HG03432 (cell line): Measurements from ENCODE around the gene C4orf46.
A peak's percentile ranks its signal among the peaks of the same experiment; 100 is the strongest.

Experiments used
- ATAC-seq: cut with Tn5 transposase; IDR thresholded peaks from one replicate; pipeline ENCODE4 v1.9.1; 2021; ENCODE audit warnings: mild to moderate bottlenecking, moderate library complexity; ENCODE audit not compliant: unreplicated experiment

Gene C4orf46

GRCh38 chr4:158656439-158656838 lies 15.2 kb downstream of the C4orf46 start:
- no peak for ATAC-seq

- ATAC-seq = no peak
These were observed 18.8 kb downstream of the C4orf46 start for GRCh38 chr4:158652920-158653319.

DNA sequence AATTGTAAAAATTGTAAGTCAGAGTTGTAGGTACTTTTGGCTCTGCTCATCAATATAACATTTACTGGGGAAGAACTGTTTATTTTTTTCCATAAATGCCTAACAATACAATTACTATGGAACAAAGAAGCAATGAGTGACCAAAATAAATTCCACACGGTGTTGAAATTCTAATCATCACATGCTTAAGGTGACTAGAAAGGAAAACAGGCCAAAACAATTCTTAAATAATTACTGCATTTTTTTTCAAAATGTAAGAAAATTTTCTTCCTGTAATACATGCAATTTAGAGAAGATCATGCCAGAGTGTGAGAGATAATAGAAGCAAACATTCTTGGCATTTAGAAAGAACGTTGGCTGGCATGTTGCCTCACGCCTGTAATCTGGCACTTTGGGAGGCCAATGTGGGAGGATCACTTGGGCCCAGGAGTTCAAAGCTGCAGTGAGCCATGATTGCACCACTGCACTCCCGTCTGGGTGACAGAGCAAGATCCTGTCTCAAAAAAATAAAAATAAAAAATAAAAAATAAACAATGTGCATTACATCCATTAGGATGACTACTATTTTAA lies 22.5 kb downstream of the C4orf46 start:
- ATAC-seq = no peak

GRCh38 chr4:158644760-158645159 lies 26.9 kb downstream of the C4orf46 start:
- no peak for ATAC-seq

GRCh38 chr4:158644356-158644755 lies 27.3 kb downstream of the C4orf46 start:
- ATAC-seq = no peak

- ATAC-seq = no peak
These were observed 35.1 kb downstream of the C4orf46 start for GRCh38 chr4:158636619-158637018.

DNA sequence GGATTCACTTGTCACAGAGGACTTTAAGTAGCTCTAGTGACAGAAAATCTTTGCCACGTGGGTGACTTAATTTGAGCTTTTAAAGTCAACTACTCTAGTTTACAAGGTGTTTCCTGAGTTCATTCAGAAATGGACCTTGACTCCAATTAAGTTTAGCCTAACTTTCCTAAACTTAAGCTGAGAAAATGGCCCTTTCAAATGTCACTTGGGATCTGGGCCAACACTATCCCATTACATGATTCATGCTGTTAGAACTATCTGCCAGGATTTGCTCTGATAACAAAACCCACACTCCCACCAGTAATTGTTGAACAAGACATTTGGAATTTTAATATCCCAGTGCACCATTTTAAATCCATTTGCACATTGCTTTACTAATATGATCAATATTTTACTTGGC lies 40.8 kb downstream of the C4orf46 start:
- no peak for ATAC-seq

- ATAC-seq = no peak
These were observed 46.1 kb downstream of the C4orf46 start for GRCh38 chr4:158625544-158625943.

- peak; percentile 89 for ATAC-seq
These were observed 46.7 kb downstream of the C4orf46 start for GRCh38 chr4:158624889-158625478.

DNA sequence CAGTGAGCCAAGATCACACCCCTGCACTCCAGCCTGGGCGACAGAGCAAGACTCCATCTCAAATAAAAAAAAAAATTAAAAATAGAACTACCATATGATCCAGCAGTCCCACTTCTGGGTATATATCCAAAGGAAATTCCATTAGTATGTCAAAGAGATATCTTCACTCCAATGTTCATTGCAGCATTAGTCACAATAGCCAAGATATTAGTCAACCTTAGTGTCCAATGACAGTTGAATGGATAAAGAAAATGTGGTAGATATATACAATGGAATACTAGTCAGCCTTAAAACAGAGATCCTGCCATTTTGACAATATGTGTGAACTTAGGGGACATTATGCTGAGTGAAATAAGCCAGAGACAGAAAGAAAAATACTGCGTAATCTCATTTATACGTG lies 49.4 kb downstream of the C4orf46 start:
- ATAC-seq = no peak

DNA sequence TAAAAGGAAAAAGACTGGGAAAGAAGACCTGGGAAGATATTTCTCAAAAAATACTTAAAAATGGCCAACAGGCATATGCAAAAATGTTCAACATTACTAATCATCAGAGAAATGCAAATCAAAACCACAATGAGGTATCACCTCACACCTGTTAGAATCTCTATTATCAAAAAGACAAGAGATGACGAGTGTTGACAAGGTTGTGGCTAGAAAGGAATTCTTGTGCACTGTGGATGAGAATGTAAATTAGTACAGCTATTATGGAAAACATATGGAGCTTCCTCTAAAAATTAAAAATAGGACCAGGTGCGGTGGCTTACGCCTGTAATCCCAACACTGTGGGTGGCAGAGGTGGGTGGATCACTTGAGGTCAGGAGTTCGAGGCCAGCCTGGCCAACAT lies 50.0 kb downstream of the C4orf46 start:
- peak; percentile 53 for ATAC-seq

DNA sequence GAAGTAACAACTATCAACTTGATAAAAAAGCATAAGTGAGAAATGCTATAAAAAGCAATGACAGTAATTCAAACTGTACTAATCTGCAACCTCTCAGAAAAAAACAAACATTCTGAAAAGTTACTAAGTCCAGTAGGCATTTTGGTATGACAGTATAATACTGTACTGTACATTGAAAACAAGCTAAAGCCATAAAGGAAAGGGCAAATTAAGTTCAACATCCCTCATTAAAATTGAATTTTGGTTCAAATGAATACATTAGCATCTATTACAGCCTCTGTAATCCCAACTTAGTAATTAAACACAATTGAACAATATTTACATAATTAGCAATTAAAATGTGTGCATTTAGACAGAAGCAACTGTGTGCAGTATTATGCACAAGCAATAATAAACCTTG lies 53.7 kb downstream of the C4orf46 start:
- no peak for ATAC-seq
